HEK293 (cell line): ENCODE results near the gene APOE.

Experiments
- CTCF ChIA-PET: fragments of 350-600 bp; formaldehyde crosslinking; extraction: SDS; loops from one replicate; lab custom pipeline; 2021; ENCODE audit warnings: antibody characterized with exemption; lab: Yijun Ruan, JAX
- POLR2A ChIA-PET: fragments of 300-600 bp; formaldehyde crosslinking; extraction: SDS; loops from one replicate; lab custom pipeline; 2020; ENCODE audit warnings: antibody characterized with exemption, inconsistent platforms; lab: Yijun Ruan, JAX
- H3K27ac ChIP-seq: fragments of 200-500 bp; sonication (Bioruptor generic); 2 replicates; pipeline ENCODE4 v1.5.1; 2014; ENCODE audit warnings: low read depth, low read length, control low read depth, inconsistent platforms; ENCODE audit errors: extremely low read depth
- H3K36me3 ChIP-seq, 2 experiments: fragments of 200-500 bp in 1 of 2; sonication (Bioruptor generic) in 1 of 2; 1 replicate in 1 of 2; 2 replicates in 1 of 2; pipeline ENCODE4 v1.5.1; 2014 to 2017; ENCODE audit warnings: inconsistent platforms in 2 of 2, low read length in 2 of 2; ENCODE audit not compliant: control insufficient read depth in 2 of 2, insufficient read depth in 1 of 2
- H3K4me1 ChIP-seq: fragments of 200-500 bp; sonication (Bioruptor generic); 2 replicates; pipeline ENCODE4 v1.5.1; 2014; ENCODE audit warnings: mild to moderate bottlenecking, low read length, inconsistent platforms; ENCODE audit not compliant: control insufficient read depth, insufficient read depth
- H3K4me3 ChIP-seq: 2 replicates; pipeline ENCODE4 v1.5.1; 2011; ENCODE audit warnings: low read depth, mild to moderate bottlenecking, control low read depth, low read length, moderate library complexity
- H3K9me3 ChIP-seq: fragments of 200-500 bp; sonication (Bioruptor generic); 2 replicates; pipeline ENCODE4 v1.5.1; 2014; ENCODE audit warnings: low read depth, low read length, inconsistent platforms; ENCODE audit not compliant: control insufficient read depth, insufficient read depth
- GLIS1 ChIP-seq: fragments of 450-650 bp; formaldehyde crosslinking; IDR thresholded peaks from 2 replicates; pipeline ENCODE4 v1.5.1; 2016; ENCODE audit warnings: missing biosample characterization, missing genetic modification characterization
- HOXD13 ChIP-seq: sonication (generic); formaldehyde crosslinking; IDR thresholded peaks from 2 replicates; pipeline ENCODE4 v1.8.0; 2022; ENCODE audit warnings: missing genetic modification reagents, borderline replicate concordance
- KLF16 ChIP-seq: fragments of 450-650 bp; formaldehyde crosslinking; IDR thresholded peaks from 2 replicates; pipeline ENCODE4 v1.5.1; 2017; ENCODE audit warnings: missing biosample characterization, missing genetic modification characterization
- KLF8 ChIP-seq: fragments of 450-650 bp; formaldehyde crosslinking; IDR thresholded peaks from 2 replicates; pipeline ENCODE4 v1.5.1; 2016; ENCODE audit warnings: missing biosample characterization, missing genetic modification characterization
- MEIS1 ChIP-seq: sonication (generic); formaldehyde crosslinking; IDR thresholded peaks from 2 replicates; pipeline ENCODE4 v1.8.1; 2022; ENCODE audit warnings: missing genetic modification reagents, mild to moderate bottlenecking, borderline replicate concordance
- TRIM28 ChIP-seq: IDR thresholded peaks from 2 replicates; pipeline ENCODE4 v1.6.1; 2011; ENCODE audit warnings: low read length, control low read depth, borderline replicate concordance
- ZBTB7A ChIP-seq: fragments of 450-650 bp; formaldehyde crosslinking; IDR thresholded peaks from 2 replicates; pipeline ENCODE4 v1.5.1; 2016; ENCODE audit warnings: low read depth, missing biosample characterization, missing genetic modification characterization
- ZFP41 ChIP-seq: fragments of 450-650 bp; formaldehyde crosslinking; IDR thresholded peaks from 2 replicates; pipeline ENCODE4 v1.5.1; 2016; ENCODE audit warnings: missing biosample characterization, missing genetic modification characterization, borderline replicate concordance
- ZIC2 ChIP-seq: fragments of 450-650 bp; formaldehyde crosslinking; IDR thresholded peaks from 2 replicates; pipeline ENCODE4 v1.5.1; 2016; ENCODE audit warnings: missing biosample characterization, missing genetic modification characterization
- ZNF10 ChIP-seq: fragments of 450-650 bp; formaldehyde crosslinking; IDR thresholded peaks from 2 replicates; pipeline ENCODE4 v1.5.1; 2017; ENCODE audit warnings: missing biosample characterization, missing genetic modification characterization
- ZNF138 ChIP-seq: fragments of 450-650 bp; formaldehyde crosslinking; IDR thresholded peaks from 2 replicates; pipeline ENCODE4 v1.5.1; 2016; ENCODE audit warnings: missing biosample characterization, missing genetic modification characterization, borderline replicate concordance
- ZNF155 ChIP-seq: fragments of 450-650 bp; formaldehyde crosslinking; IDR thresholded peaks from 2 replicates; pipeline ENCODE4 v1.5.1; 2016; ENCODE audit warnings: missing biosample characterization, missing genetic modification characterization
- ZNF184 ChIP-seq: fragments of 450-650 bp; IDR thresholded peaks from 2 replicates; pipeline ENCODE4 v1.5.1; 2018; ENCODE audit warnings: missing biosample characterization, mild to moderate bottlenecking, missing genetic modification characterization
- ZNF223 ChIP-seq: fragments of 450-650 bp; formaldehyde crosslinking; IDR thresholded peaks from 2 replicates; pipeline ENCODE4 v1.5.1; 2016; ENCODE audit warnings: missing biosample characterization, missing genetic modification characterization
- ZNF37A ChIP-seq: fragments of 450-650 bp; IDR thresholded peaks from 2 replicates; pipeline ENCODE4 v1.5.1; 2018; ENCODE audit warnings: missing biosample characterization, missing genetic modification characterization
- ZNF48 ChIP-seq: fragments of 450-650 bp; formaldehyde crosslinking; IDR thresholded peaks from 2 replicates; pipeline ENCODE4 v1.5.1; 2016; ENCODE audit warnings: missing biosample characterization, missing genetic modification characterization
- ZNF510 ChIP-seq: fragments of 450-650 bp; formaldehyde crosslinking; IDR thresholded peaks from 2 replicates; pipeline ENCODE4 v1.5.1; 2018; ENCODE audit warnings: mild to moderate bottlenecking, missing genetic modification characterization, missing biosample characterization; ENCODE audit not compliant: insufficient replicate concordance
- ZNF707 ChIP-seq: fragments of 450-650 bp; formaldehyde crosslinking; IDR thresholded peaks from 2 replicates; pipeline ENCODE4 v1.5.1; 2016; ENCODE audit warnings: missing biosample characterization, missing genetic modification characterization
- TF ChIP-seq, protein P1 (sequence below): fragments of 450-650 bp; formaldehyde crosslinking; conservative IDR thresholded peaks from 2 replicates; pipeline ENCODE4 v1.5.1; 2016; ENCODE audit warnings: low read depth, missing biosample characterization, missing genetic modification characterization
- TF ChIP-seq, protein P2 (sequence below): fragments of 450-650 bp; formaldehyde crosslinking; IDR thresholded peaks from 2 replicates; pipeline ENCODE4 v1.5.1; 2016; ENCODE audit warnings: missing biosample characterization, missing genetic modification characterization, low read depth
- TF ChIP-seq, protein P3 (sequence below): fragments of 450-650 bp; formaldehyde crosslinking; IDR thresholded peaks from 2 replicates; pipeline ENCODE4 v1.5.1; 2016; ENCODE audit warnings: missing biosample characterization, missing genetic modification characterization

The APOE gene

DNA sequence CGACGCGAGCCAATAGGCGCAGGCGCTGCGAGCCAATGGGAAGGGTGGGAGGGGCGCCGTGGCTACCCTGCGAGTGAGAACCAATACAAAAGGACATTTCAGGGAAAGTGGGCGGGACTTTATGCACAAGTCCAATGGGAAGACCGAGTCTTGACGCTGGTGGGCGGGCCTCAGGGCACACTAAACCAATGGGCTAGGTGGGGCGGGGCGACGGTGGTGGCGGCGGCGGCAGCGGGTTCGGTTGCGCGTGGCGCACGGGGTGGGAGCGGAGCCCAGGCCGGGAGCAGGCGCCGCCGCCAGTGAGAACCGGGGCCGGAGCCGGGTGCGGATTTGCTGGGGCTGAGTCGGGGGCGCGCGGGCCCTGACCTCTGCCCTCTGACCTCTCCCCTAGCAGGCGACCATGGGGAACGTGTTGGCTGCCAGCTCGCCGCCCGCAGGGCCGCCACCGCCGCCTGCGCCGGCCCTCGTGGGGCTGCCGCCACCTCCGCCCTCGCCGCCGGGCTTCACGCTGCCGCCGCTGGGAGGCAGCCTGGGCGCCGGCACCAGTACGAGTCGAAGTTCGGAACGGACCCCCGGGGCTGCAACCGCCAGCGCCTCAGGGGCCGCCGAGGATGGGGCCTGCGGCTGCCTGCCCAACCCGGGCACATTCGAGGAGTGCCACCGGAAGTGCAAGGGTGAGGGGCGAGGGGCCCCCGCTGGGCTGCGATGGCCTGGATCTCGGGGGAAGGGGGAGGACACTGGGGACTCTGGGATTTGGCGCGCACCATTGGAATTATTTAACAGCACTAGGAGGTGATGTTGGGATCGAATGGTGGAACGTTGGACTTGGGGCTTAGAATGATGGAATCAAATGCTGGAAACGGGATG is 14.3 kb upstream of the APOE start, which contains the start of gene TOMM40 (continued):
- TF ChIP-seq, protein P1, sequence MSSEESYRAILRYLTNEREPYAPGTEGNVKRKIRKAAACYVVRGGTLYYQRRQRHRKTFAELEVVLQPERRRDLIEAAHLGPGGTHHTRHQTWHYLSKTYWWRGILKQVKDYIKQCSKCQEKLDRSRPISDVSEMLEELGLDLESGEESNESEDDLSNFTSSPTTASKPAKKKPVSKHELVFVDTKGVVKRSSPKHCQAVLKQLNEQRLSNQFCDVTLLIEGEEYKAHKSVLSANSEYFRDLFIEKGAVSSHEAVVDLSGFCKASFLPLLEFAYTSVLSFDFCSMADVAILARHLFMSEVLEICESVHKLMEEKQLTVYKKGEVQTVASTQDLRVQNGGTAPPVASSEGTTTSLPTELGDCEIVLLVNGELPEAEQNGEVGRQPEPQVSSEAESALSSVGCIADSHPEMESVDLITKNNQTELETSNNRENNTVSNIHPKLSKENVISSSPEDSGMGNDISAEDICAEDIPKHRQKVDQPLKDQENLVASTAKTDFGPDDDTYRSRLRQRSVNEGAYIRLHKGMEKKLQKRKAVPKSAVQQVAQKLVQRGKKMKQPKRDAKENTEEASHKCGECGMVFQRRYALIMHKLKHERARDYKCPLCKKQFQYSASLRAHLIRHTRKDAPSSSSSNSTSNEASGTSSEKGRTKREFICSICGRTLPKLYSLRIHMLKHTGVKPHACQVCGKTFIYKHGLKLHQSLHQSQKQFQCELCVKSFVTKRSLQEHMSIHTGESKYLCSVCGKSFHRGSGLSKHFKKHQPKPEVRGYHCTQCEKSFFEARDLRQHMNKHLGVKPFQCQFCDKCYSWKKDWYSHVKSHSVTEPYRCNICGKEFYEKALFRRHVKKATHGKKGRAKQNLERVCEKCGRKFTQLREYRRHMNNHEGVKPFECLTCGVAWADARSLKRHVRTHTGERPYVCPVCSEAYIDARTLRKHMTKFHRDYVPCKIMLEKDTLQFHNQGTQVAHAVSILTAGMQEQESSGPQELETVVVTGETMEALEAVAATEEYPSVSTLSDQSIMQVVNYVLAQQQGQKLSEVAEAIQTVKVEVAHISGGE (tag by site-specific recombination): peak; percentile 91
- TF ChIP-seq, protein P2, sequence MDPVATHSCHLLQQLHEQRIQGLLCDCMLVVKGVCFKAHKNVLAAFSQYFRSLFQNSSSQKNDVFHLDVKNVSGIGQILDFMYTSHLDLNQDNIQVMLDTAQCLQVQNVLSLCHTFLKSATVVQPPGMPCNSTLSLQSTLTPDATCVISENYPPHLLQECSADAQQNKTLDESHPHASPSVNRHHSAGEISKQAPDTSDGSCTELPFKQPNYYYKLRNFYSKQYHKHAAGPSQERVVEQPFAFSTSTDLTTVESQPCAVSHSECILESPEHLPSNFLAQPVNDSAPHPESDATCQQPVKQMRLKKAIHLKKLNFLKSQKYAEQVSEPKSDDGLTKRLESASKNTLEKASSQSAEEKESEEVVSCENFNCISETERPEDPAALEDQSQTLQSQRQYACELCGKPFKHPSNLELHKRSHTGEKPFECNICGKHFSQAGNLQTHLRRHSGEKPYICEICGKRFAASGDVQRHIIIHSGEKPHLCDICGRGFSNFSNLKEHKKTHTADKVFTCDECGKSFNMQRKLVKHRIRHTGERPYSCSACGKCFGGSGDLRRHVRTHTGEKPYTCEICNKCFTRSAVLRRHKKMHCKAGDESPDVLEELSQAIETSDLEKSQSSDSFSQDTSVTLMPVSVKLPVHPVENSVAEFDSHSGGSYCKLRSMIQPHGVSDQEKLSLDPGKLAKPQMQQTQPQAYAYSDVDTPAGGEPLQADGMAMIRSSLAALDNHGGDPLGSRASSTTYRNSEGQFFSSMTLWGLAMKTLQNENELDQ (tag by site-specific recombination): no peak
- peak; percentile 48; the same call in 1 of the 2 replicates for TF ChIP-seq KLF16 (tag by site-specific recombination)
- no peak for TF ChIP-seq HOXD13 (CRISPR knock-in tag)
- TF ChIP-seq ZNF707 (tag by site-specific recombination): no peak
- peak; percentile 53; the same call in 1 of the 2 replicates for TF ChIP-seq ZIC2 (tag by site-specific recombination)
- no peak for TF ChIP-seq ZNF155
- TF ChIP-seq, protein P3, sequence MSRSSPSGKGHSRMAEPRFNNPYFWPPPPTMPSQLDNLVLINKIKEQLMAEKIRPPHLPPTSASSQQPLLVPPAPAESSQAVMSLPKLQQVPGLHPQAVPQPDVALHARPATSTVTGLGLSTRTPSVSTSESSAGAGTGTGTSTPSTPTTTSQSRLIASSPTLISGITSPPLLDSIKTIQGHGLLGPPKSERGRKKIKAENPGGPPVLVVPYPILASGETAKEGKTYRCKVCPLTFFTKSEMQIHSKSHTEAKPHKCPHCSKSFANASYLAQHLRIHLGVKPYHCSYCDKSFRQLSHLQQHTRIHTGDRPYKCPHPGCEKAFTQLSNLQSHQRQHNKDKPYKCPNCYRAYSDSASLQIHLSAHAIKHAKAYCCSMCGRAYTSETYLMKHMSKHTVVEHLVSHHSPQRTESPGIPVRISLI (tag by site-specific recombination): no peak
- TF ChIP-seq ZNF10: no peak
- TF ChIP-seq ZBTB7A (tag by site-specific recombination): no peak
- no peak for TF ChIP-seq ZNF138 (tag by site-specific recombination)
- TF ChIP-seq MEIS1 (CRISPR knock-in tag): no peak
- peak; percentile 21; the same call in 1 of the 2 replicates for TF ChIP-seq KLF8
- TF ChIP-seq ZNF37A: no peak
- no peak for TF ChIP-seq ZNF510 (tag by site-specific recombination)

DNA sequence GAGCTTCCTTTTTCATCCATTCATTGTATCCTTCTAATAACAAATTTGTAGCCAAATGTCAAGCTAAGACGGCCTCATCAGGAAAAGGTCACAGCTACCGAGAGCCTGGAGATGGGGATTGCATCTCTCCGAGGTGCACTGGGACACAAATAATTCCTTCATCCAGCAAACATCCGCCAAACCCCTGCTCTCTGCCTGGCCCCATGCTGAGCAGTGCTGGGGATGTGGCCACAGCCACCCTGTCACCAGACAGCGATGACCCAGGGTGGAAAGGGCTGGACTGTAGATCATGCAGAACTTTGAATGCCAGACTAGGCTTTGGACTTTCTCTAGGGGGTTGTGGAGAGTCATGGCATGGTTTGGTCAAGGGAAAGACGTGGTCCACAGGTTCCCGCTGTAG is 12.7 kb upstream of the APOE start:
- no peak overlapping the region for H3K4me3 ChIP-seq
- peaks cover 41 to 65% of the 10 kb centered on the region in 2 experiments for H3K36me3 ChIP-seq

More for the DNA sequence above, 12.7 kb upstream of the APOE start:
- Histone ChIP-seq H3K4me1 (peaks cover 6% of the 10 kb centered on the region), H3K27ac (no peak overlapping the region), H3K9me3 (no peaks in the 10 kb centered on the region)
- TF ChIP-seq, protein P1 (tag by site-specific recombination): no peak
- TF ChIP-seq GLIS1: no peak
- TF ChIP-seq TRIM28: no peak
- TF ChIP-seq ZNF223 (tag by site-specific recombination): no peak
- no peak for TF ChIP-seq ZNF184 (tag by site-specific recombination)
- no peak for TF ChIP-seq ZFP41 (tag by site-specific recombination)
- no peak for TF ChIP-seq ZNF48 (tag by site-specific recombination)
- ChIA-PET CTCF (interaction anchor here (1.3 to 1.4 kb wide), 2 partner anchors 10 to 11 kb away, joined by 7 to 11 read pairs; no protein-coding TSS in a partner anchor), POLR2A (interaction anchor here (1.1 kb wide), 1 partner anchor 13 kb away, joined by 3 read pairs; no protein-coding TSS in a partner anchor)
